Measurements from ENCODE around the gene TBC1D8. TPM values are rescaled to one million over a fixed set of nuclear protein-coding genes. Genes with fewer than 3 reads are reported as not detected.

TBC1D8 gene
- total and polyA plus RNA-seq, 2 of the 13 experiments (the other 11 are each of a cell fraction or from before 2014, with no cell fraction given) = 45.1 to 95.4 TPM

DNA sequence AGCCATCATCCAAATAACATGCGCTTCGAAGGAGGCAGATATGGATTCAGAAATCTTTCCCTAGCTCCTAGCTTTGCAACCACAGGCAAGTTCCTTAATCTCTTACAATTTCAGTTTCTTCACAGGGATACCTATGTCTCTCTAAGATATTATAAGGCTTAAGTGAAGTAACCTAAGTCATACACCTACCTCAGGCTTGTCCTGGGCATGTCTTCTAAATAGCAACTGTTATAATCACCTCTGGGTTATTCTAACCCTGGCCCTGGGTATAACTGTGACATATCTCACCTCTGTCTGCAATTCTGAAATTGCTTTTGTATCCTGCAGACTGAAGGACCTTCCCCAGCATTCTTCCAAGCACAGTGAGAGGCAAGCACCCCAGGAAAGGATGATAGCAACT lies 8.3 kb upstream of the TBC1D8 start (continued):
- TF ChIP-seq MAF1 (CRISPR knock-in tag; IDR thresholded peaks at IDR 0.05; ENCODE audit: borderline replicate concordance) (no peak), MIER2 (CRISPR knock-in tag; IDR thresholded peaks at IDR 0.05) (no peak), ASH2L (IDR thresholded peaks at IDR 0.05; ENCODE audit: insufficient read length, low read depth, low read length) (no peak), ZFP1 (CRISPR knock-in tag; IDR thresholded peaks at IDR 0.05) (no peak), HCFC1 (IDR thresholded peaks at IDR 0.05; ENCODE audit: low read depth, low read length) (no peak)

DNA sequence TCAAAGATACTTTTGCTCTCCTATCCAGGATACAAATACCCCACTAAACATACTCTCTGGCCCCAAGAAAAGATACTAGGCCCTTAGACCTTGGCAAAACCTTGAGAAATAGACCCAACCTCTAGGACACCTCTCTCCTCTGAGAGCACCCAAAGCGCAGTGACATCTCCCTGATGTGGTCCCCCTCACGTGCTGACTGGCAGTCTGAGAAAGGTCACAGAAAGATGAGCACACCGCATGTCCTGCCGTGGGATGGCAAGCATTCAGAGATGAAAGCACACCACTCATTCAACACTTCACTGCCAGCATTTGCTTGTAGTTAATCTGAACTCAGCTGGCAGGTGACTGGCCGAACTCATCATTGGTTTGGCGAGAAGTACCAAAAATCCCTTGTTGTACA lies 6.1 kb upstream of the TBC1D8 start:
- ATAC-seq = no peak
- Histone ChIP-seq H3K79me2 (ENCODE audit: insufficient read depth, low read length) (no peaks in the 10 kb centered on the region), H4K20me1 (ENCODE audit: insufficient read depth, low read length) (no peaks in the 10 kb centered on the region), H3K27ac (ENCODE audit: extremely low read length, insufficient read depth, low read length) (no peak overlapping the region), H3K36me3 (replicated peaks in 1 of 2; ENCODE audit: control insufficient read depth in 1 of 2, insufficient read depth in 2 of 2, low read length in 2 of 2) (no peaks in the 10 kb centered on the region), H3K27me3 (ENCODE audit: control insufficient read depth in 1 of 2, insufficient read depth in 2 of 2, low read length in 2 of 2) (no peaks in the 10 kb centered on the region; a peak in 1 of 5 replicates), H3K9me3 (ENCODE audit: low read length) (no peaks in the 10 kb centered on the region), H3K4me2 (ENCODE audit: low read depth, low read length) (no peak overlapping the region), H3K9ac (ENCODE audit: insufficient read depth, low read depth, low read length) (no peak overlapping the region), H3K4me1 (ENCODE audit: insufficient read depth, low read length) (peaks cover 28% of the 10 kb centered on the region), H2AFZ (ENCODE audit: low read length) (no peak overlapping the region), H3K4me3 (replicated peaks in 1 of 3; ENCODE audit: insufficient read depth in 1 of 3, low read depth in 2 of 3, low read length in 3 of 3) (no peak overlapping the region)
- intact Hi-C loops (cut with micrococcal nuclease; ENCODE audit: unreplicated experiment) = no loop called here
- TF ChIP-seq MED1 (CRISPR knock-in tag; IDR thresholded peaks at IDR 0.05) (no peak), PHF20 (CRISPR knock-in tag; IDR thresholded peaks at IDR 0.05) (no peak), ONECUT2 (CRISPR knock-in tag; IDR thresholded peaks at IDR 0.05) (no peak), ZNF274 (CRISPR knock-in tag; IDR thresholded peaks at IDR 0.05) (no peak), ZNF792 (CRISPR knock-in tag; IDR thresholded peaks at IDR 0.05) (no peak), ZNF589 (CRISPR knock-in tag; conservative IDR thresholded peaks at IDR 0.05) (no peak), BCL6 (CRISPR knock-in tag; IDR thresholded peaks at IDR 0.05) (no peak), MEIS2 (CRISPR knock-in tag; IDR thresholded peaks at IDR 0.05) (no peak)
- TF ChIP-seq, protein P1, sequence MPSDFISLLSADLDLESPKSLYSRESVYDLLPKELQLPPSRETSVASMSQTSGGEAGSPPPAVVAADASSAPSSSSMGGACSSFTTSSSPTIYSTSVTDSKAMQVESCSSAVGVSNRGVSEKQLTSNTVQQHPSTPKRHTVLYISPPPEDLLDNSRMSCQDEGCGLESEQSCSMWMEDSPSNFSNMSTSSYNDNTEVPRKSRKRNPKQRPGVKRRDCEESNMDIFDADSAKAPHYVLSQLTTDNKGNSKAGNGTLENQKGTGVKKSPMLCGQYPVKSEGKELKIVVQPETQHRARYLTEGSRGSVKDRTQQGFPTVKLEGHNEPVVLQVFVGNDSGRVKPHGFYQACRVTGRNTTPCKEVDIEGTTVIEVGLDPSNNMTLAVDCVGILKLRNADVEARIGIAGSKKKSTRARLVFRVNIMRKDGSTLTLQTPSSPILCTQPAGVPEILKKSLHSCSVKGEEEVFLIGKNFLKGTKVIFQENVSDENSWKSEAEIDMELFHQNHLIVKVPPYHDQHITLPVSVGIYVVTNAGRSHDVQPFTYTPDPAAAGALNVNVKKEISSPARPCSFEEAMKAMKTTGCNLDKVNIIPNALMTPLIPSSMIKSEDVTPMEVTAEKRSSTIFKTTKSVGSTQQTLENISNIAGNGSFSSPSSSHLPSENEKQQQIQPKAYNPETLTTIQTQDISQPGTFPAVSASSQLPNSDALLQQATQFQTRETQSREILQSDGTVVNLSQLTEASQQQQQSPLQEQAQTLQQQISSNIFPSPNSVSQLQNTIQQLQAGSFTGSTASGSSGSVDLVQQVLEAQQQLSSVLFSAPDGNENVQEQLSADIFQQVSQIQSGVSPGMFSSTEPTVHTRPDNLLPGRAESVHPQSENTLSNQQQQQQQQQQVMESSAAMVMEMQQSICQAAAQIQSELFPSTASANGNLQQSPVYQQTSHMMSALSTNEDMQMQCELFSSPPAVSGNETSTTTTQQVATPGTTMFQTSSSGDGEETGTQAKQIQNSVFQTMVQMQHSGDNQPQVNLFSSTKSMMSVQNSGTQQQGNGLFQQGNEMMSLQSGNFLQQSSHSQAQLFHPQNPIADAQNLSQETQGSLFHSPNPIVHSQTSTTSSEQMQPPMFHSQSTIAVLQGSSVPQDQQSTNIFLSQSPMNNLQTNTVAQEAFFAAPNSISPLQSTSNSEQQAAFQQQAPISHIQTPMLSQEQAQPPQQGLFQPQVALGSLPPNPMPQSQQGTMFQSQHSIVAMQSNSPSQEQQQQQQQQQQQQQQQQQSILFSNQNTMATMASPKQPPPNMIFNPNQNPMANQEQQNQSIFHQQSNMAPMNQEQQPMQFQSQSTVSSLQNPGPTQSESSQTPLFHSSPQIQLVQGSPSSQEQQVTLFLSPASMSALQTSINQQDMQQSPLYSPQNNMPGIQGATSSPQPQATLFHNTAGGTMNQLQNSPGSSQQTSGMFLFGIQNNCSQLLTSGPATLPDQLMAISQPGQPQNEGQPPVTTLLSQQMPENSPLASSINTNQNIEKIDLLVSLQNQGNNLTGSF (CRISPR knock-in tag; IDR thresholded peaks at IDR 0.05) = no peak
- ChIA-PET POLR2A (no interaction called here), CTCF (ENCODE audit: low intra/inter-chr PET ratio, low total read pairs) (no interaction called here)
- BruUV-seq (replicated peaks) = no TSS peak
- no peak for DNase-seq (ENCODE audit: low spot score)
- no peak for FAIRE-seq
- in situ Hi-C loops (cut with HindIII; ENCODE audit: extremely low pct_ligation_motif_present, low pct_unique_long_range_greater_than_20kb) = loop anchor here (25.0 kb wide), 1 partner anchor 570 kb away; no protein-coding TSS in a partner anchor
- WGBS (ENCODE audit: low lambda C conversion rate) = 75% methylated on average over 6 of the region's 6 CpGs

All from HepG2 (cell line).